SJCRH30 (cell line): ENCODE results near the gene SPEF2. TPM values are rescaled to one million over a fixed set of nuclear protein-coding genes. Genes with fewer than 3 reads are reported as not detected.
"Not testable (repeated sequence)": the region's sequence is repeated elsewhere in the genome, so short reads cannot be mapped to it uniquely, and the experiment has no call there.

Experiments used
- DNase-seq, 2 experiments: peaks; one replicate each; pipeline ENCODE4 v3.0.0-alpha.2; 2015 to 2020
- H3K27ac ChIP-seq: fragments of 250-450 bp; sonication (Bioruptor Pico); 2 replicates; pipeline ENCODE4 v1.5.1; 2020; ENCODE audit warnings: mild to moderate bottlenecking, moderate library complexity
- H3K27me3 ChIP-seq: fragments of 250-450 bp; sonication (Bioruptor Pico); 2 replicates; pipeline ENCODE4 v1.5.1; 2020; ENCODE audit warnings: mild to moderate bottlenecking, moderate library complexity
- H3K36me3 ChIP-seq: fragments of 250-450 bp; sonication (Bioruptor Pico); 2 replicates; pipeline ENCODE4 v1.5.1; 2020; ENCODE audit warnings: mild to moderate bottlenecking, moderate library complexity
- H3K4me1 ChIP-seq: fragments of 250-450 bp; sonication (Bioruptor Pico); 2 replicates; pipeline ENCODE4 v1.5.1; 2020; ENCODE audit warnings: mild to moderate bottlenecking, moderate library complexity
- H3K4me3 ChIP-seq: fragments of 250-450 bp; sonication (Bioruptor Pico); 2 replicates; pipeline ENCODE4 v1.5.1; 2020; ENCODE audit warnings: mild to moderate bottlenecking, moderate library complexity
- H3K9me3 ChIP-seq: fragments of 250-450 bp; sonication (Bioruptor Pico); replicated peaks from 2 replicates; pipeline ENCODE4 v1.5.1; 2020; ENCODE audit warnings: mild to moderate bottlenecking, moderate library complexity
- total RNA-seq: library from RNA; depleted of rRNA; stranded (reverse); fragments of >200 nt; shearing (Covaris generic); gene quantifications from 2 replicates; pipeline ENCODE4 v1.2.3, GENCODE V29; 2014

The SPEF2 gene
- total RNA-seq, 1 experiment from 2014 or later, result not detected

DNA sequence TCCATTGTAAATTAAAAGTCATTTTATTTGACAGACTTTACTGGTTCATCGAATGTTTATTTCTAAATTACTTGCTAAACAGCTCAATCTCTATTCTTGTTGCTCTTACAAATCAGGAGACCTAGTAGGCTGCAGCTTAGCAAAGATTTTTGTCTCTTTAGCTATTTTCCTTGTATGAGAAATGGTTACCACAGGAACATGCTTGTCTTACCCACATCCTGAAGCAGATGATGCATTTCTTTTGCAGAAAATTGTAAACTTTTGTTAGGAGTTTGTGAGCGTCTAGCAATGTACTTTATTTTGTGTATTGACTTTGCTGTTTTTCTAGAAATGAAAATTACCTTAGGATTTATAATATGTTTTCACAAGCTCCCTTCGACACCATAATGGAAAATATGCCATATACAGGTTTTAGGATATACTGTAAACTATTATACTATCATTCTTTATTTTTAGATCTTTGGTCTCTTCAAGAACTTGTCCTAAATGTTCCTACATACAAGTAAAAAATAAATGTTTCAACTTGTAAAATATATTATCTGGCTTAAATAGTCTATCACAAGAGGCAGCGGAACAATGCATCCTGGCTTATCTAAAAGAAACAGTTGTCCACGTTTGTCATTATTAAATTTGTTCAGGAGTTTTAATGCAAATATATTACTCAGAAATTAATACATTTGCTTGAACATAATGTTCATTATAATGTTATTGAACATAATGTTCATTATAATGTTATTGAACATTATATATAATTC, 54.1 kb downstream of the SPEF2 start:
- no peak for DNase-seq
- H3K27ac ChIP-seq, result no peak overlapping the region
- H3K4me3 ChIP-seq, result no peak overlapping the region
- no peaks in the 10 kb centered on the region for H3K36me3 ChIP-seq
- H3K4me1 ChIP-seq, result no peaks in the 10 kb centered on the region
- no peaks in the 10 kb centered on the region for H3K27me3 ChIP-seq
- no peaks in the 10 kb centered on the region for H3K9me3 ChIP-seq

DNA sequence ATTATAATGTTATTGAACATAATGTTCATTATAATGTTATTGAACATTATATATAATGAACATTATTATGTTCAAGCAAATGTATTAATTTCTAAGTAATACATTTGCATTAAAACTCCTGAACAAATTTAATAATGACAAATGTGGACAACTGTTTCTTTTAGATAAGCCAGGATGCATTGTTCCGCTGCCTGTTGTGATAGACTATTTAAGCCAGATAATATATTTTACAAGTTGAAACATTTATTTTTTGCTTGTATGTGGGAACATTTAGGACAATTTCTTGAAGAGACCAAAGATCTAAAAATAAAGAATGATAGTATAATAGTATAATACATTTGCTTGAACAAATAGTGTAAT, 54.6 kb downstream of the SPEF2 start:
- not testable (repeated sequence) for H3K9me3 ChIP-seq, H3K27ac ChIP-seq

DNA sequence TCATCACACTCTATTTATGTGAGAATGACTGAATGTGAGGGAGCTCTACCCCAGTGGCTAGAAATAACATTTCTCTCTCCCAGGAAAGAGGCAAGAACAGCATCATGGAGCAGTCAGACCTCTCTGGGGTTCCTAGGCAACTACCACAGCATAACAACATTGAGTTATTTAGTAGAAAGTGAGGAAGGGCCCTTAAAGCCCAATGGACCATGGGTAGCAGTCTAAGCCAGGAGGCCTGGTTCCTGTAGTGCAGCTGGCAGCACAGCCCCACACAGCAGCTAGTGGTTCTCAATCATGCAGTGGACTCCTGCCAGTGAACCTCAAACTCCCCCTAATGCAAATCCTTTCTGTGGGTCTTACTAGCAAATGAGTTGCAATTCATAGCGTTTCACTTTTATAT, 55.3 kb downstream of the SPEF2 start:
- no peak overlapping the region for H3K4me3 ChIP-seq
- no peaks in the 10 kb centered on the region for H3K36me3 ChIP-seq
- no peak overlapping the region for H3K27ac ChIP-seq
- DNase-seq, result no peak
- H3K27me3 ChIP-seq, result no peaks in the 10 kb centered on the region
- H3K4me1 ChIP-seq, result no peaks in the 10 kb centered on the region
- no peaks in the 10 kb centered on the region for H3K9me3 ChIP-seq

More for the DNA sequence above, 54.6 kb downstream of the SPEF2 start:
- DNase-seq, H3K4me3 ChIP-seq, H3K36me3 ChIP-seq, H3K4me1 ChIP-seq, H3K27me3 ChIP-seq: not testable (repeated sequence)

DNA sequence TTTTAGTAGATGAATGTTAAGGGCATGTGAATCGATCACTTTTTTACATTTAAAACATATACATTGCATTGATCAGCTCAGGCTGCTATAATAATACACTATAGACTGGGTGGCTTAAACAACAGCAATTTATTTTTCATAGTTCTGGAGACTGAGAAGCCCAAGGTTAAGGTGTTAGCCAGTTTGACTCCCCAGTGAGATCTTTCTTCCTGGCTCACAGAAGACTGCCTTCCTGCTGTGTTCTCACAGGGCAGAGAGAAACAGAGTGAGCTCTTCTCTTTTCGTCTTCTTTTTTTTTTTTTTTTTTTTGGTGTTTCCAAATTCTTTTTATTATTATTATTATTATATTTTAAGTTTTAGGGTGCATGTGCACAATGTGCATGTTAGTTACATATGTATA, 56.4 kb downstream of the SPEF2 start:
- Histone ChIP-seq H3K4me3 (no peak overlapping the region), H3K9me3 (no peaks in the 10 kb centered on the region), H3K36me3 (no peaks in the 10 kb centered on the region), H3K27me3 (no peaks in the 10 kb centered on the region), H3K27ac (no peak overlapping the region), H3K4me1 (no peaks in the 10 kb centered on the region)
- DNase-seq, result no peak

DNA sequence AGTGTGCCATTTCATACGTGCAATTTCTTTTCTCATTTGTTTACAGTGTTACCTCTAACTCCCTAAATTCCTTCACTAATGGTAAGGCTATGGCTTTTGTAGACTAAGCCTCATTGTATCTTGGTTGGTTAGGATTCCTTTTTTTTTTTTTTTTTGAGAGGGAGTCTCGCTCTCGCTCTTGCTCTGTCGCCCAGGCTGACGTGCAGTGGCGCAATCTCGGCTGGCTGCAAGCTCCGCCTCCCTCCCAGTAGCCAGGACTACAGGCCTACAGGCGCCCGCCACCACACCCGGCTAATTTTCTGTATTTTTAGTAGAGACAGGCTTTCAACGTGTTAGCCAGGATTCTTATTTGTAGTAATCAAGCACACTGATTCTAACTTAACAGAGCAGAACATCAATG, 57.7 kb downstream of the SPEF2 start:
- Histone ChIP-seq H3K4me1 (no peaks in the 10 kb centered on the region), H3K27me3 (no peaks in the 10 kb centered on the region), H3K9me3 (no peaks in the 10 kb centered on the region), H3K4me3 (no peak overlapping the region), H3K27ac (no peak overlapping the region), H3K36me3 (no peaks in the 10 kb centered on the region)
- DNase-seq, result no peak

DNA sequence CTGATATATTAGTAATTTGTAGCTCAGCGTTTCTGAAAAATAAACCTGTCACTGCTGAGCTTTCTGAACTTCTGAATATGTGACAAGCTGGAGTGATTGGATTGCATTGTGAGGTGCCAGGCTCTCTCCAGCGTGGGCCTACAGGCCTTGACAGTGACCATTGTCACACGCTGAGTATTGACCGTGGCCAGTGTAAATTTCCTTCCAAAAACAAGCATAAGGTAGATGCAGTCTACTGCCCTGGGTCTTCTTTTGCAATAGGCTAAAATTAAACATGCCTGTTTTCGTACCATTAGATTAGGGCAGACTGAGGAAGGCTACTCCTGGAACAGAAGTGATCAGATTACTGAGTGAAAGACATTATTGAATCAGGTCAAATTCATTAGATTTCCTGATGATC, 60.2 kb downstream of the SPEF2 start:
- no peaks in the 10 kb centered on the region for H3K4me1 ChIP-seq
- no peaks in the 10 kb centered on the region for H3K27me3 ChIP-seq
- no peak overlapping the region for H3K27ac ChIP-seq
- H3K36me3 ChIP-seq, result no peaks in the 10 kb centered on the region
- no peak overlapping the region for H3K4me3 ChIP-seq
- H3K9me3 ChIP-seq, result no peaks in the 10 kb centered on the region
- no peak for DNase-seq

DNA sequence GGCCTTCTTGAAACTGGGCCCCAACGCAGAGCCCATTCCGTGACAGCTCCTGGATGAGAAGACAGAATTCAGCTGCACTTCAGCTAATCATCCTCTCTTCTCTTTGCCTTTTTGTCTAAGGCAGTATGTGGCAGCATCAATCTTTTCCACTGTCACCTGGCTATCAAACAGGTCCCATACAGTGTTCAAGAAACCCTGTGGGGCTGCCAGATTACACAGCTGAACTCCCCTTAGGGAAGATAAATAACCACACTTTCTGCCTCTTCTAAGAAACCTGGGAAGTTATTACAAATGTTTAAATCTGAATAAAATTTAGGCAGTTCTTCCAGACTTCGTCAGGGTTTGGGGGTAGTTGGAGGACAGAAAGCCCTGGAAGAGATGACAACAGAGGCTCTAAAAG, 61.0 kb downstream of the SPEF2 start:
- H3K4me1 ChIP-seq, result no peaks in the 10 kb centered on the region
- H3K9me3 ChIP-seq, result no peaks in the 10 kb centered on the region
- DNase-seq, result no peak
- no peaks in the 10 kb centered on the region for H3K36me3 ChIP-seq
- no peaks in the 10 kb centered on the region for H3K27me3 ChIP-seq
- no peak overlapping the region for H3K27ac ChIP-seq
- H3K4me3 ChIP-seq, result no peak overlapping the region

DNA sequence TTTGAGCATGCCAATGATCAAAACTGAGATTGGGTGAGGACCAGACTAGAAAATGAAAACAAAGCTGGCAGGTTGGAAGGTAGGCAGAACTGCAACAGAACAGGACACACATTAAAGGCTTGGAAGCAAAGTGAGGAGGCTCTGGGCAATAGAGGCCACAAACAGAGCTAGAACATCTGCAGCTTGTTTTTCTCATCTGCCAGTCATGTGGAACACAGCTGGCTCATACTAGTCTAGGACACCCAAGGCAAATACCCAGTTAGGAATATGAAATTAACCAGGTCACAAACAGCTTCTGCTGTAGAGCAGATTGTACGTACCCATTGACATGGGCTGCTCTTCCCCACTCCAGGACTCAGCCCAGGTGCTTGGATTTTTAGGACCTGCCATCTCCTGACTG, 61.7 kb downstream of the SPEF2 start:
- no peak overlapping the region for H3K27ac ChIP-seq
- H3K9me3 ChIP-seq, result no peaks in the 10 kb centered on the region
- DNase-seq, result no peak
- H3K4me1 ChIP-seq, result no peaks in the 10 kb centered on the region
- no peaks in the 10 kb centered on the region for H3K36me3 ChIP-seq
- H3K27me3 ChIP-seq, result no peaks in the 10 kb centered on the region
- no peak overlapping the region for H3K4me3 ChIP-seq

DNA sequence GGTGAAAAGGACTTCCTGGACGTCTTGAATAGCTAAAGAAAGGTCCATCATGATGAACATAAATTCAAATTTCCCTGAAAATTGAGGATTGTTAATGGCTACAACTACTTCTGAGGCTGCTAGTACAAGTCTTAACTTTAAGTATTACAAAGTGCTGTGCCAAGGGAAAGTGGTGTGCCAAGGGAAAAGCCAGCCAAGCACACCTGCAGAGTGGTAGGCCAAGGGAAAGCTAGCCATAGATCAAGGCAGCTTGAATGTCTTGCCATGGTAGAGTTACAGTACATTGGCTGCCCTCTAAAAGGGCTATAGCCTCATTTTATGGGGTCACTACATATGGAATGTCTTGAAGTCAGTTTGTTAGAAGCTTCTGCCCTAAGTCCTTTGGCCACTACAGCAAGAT, 64.2 kb downstream of the SPEF2 start:
- no peaks in the 10 kb centered on the region for H3K4me1 ChIP-seq
- H3K27ac ChIP-seq, result no peak overlapping the region
- H3K36me3 ChIP-seq, result no peaks in the 10 kb centered on the region
- H3K9me3 ChIP-seq, result no peaks in the 10 kb centered on the region
- DNase-seq, result no peak
- H3K27me3 ChIP-seq, result no peaks in the 10 kb centered on the region
- H3K4me3 ChIP-seq, result no peak overlapping the region

DNA sequence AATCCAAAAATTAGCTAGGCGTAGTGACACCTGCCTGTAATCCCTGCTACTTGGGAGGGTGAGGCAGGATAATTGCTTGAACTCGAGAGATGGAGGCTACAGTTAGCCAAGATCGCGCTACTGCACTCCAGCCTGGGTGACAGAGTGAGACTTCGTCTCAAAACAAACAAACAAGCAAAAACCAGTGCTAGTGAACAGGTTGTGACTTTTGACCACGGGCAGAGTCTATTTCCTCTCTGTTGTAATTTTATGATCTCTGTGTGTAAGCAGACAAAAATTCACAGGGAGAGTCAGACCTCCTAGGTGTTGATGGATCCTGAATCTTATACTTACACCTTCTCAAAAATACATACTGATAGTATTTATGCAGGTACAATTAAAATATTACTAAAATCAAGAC, 65.8 kb downstream of the SPEF2 start:
- Histone ChIP-seq H3K9me3 (no peaks in the 10 kb centered on the region), H3K36me3 (no peaks in the 10 kb centered on the region), H3K4me1 (no peaks in the 10 kb centered on the region), H3K27ac (no peak overlapping the region), H3K4me3 (no peak overlapping the region), H3K27me3 (no peaks in the 10 kb centered on the region)
- no peak for DNase-seq

DNA sequence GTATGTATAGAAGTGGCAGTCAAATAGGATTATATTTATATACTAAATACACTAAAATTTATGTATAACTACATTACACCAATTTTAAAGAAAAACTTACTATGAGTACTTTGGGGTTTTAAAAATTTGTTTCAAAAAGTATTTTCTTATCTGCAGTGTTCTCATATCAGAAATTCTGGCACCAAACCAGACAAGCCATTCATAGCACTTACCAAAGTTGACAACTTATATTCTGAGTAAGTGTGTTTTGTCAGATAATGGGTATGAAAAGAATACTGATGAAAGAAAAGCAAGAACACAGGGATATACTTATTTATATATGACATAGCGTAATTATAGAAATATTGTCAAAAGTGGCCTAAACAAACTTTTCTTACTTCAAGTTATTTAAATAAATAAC, 67.5 kb downstream of the SPEF2 start:
- DNase-seq, result no peak
- H3K4me1 ChIP-seq, result no peaks in the 10 kb centered on the region
- no peak overlapping the region for H3K4me3 ChIP-seq
- H3K27ac ChIP-seq, result no peak overlapping the region
- H3K36me3 ChIP-seq, result no peaks in the 10 kb centered on the region
- H3K27me3 ChIP-seq, result no peaks in the 10 kb centered on the region
- no peaks in the 10 kb centered on the region for H3K9me3 ChIP-seq

DNA sequence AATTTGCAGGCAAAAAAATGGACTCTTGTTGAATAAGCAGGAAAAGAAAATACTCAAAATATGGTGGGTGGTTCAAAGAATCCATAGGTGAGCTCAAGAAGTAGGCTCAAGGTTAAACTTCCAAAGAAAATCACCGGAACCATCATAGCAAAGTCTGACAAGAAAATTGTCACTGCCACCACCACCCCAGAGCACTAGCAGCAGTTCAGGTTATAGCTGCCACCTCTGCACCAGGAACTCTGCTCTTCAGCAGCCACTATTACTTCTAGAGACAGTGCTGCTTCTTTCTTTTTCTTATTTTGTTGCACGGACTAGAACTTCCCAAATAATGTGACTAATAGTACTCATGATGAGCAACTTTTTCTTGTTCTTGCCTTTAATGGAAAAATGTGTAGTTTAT, 70.3 kb downstream of the SPEF2 start:
- Histone ChIP-seq H3K9me3 (no peaks in the 10 kb centered on the region), H3K4me1 (no peaks in the 10 kb centered on the region), H3K27ac (no peak overlapping the region), H3K4me3 (no peak overlapping the region), H3K36me3 (no peaks in the 10 kb centered on the region), H3K27me3 (no peaks in the 10 kb centered on the region)
- no peak for DNase-seq

DNA sequence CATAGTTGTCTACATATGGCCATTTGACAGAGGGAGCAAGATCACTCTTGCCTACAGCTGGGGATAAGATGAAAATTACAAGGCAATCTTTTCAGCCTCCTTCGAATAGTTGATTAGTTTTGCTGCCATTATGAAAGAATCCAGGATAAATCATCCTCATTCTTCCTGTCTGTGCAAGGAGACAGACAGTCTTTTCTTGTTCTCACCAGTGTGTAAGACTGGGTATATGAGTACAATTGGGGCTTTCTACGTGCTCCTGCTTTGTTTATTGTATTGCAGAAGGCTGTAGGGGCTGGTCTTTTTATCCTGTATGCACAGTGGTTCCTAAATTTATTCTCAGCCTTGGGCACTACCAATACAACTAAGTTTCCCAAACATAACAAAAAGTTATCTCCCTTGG, 76.8 kb downstream of the SPEF2 start:
- Histone ChIP-seq H3K36me3 (no peaks in the 10 kb centered on the region), H3K4me3 (no peak overlapping the region), H3K27ac (no peak overlapping the region), H3K4me1 (no peaks in the 10 kb centered on the region), H3K27me3 (no peaks in the 10 kb centered on the region), H3K9me3 (no peaks in the 10 kb centered on the region)
- no peak for DNase-seq

DNA sequence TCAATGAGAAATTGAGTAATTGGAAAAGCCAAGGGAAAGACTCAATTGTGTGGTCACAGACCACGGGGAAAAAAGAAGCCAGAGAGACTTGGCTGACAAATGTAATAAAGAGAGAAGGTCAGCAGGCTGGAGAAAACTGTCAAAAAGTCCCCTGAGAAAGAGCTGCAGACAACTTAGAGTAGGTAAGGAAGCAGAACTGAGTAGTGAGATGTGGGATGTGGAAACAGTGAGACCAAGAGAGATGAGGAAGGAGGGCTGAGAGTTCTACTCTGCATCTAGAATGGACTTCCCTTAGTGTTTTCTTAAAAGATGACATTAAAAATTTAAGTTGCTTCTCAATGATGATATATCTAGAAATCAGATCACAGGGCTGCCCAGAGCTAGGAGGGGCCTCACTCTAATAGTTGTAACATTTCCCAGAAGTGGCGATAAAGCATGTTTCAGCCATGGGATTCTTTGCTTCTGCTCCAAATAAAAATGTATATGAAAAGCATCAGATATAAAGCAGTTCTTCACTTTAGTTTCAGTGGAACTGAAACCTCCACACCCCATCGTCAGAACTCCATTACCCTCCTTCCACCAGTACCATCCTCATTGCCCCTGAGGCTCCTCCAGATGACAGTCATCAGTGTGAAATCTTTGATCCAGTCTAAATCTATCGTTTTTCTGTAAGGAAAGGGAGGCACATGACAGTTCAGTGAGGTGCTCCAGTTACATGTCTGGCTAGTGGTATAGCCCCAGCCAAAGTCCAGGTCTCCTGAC, 80.6 kb downstream of the SPEF2 start:
- H3K4me3 ChIP-seq, result no peak overlapping the region
- no peaks in the 10 kb centered on the region for H3K4me1 ChIP-seq
- H3K9me3 ChIP-seq, result no peaks in the 10 kb centered on the region
- no peak overlapping the region for H3K27ac ChIP-seq
- no peak for DNase-seq
- H3K36me3 ChIP-seq, result no peaks in the 10 kb centered on the region
- H3K27me3 ChIP-seq, result peaks cover 4% of the 10 kb centered on the region; the same call in 1 of the 2 replicates

DNA sequence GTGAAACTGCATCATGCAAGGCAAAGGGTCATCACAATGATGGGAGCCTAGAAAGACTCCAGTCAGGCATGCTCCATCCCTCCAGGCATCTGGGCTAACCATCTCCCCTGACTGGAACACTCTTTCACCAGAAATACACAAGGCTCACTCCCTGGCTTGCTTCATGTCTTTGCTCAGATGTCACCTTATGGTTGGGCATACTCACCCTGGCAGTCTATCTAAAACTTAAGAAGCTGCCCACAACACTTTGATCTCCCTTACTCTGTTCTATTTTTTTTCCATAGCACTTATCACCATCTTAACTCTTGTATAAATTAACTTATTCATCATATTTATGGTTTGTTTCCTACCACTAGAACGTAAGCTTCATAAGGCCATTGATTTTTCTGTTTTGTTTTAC, 90.0 kb downstream of the SPEF2 start:
- Histone ChIP-seq H3K4me1 (no peaks in the 10 kb centered on the region), H3K36me3 (no peaks in the 10 kb centered on the region), H3K27me3 (no peaks in the 10 kb centered on the region), H3K9me3 (no peaks in the 10 kb centered on the region), H3K27ac (no peak overlapping the region), H3K4me3 (no peak overlapping the region)
- DNase-seq, result no peak

DNA sequence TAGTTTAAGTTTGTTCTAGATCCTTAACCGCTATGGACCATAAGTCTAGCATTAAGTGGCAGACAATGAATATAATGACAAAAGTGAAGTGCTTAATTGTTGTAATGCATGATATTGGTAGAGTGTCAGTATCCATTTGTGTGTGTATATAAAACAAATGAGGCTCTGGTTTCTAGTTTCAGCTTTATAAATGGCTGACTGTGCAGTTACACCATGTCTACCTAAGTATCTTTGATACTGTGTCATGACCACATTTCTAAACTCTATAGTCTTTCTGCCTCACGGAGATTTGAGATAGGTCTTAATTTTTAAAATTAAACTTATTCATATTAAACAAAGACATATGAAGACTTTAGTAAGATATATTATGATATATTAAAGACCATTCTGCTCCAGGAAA, 92.0 kb downstream of the SPEF2 start:
- Histone ChIP-seq H3K4me3 (no peak overlapping the region), H3K36me3 (no peaks in the 10 kb centered on the region), H3K4me1 (no peaks in the 10 kb centered on the region)

More for the DNA sequence above, 92.0 kb downstream of the SPEF2 start:
- Histone ChIP-seq H3K27ac (no peak overlapping the region), H3K27me3 (no peaks in the 10 kb centered on the region), H3K9me3 (no peaks in the 10 kb centered on the region)
- no peak for DNase-seq
